ENCODE data around the gene CYSLTR1.

DNA sequence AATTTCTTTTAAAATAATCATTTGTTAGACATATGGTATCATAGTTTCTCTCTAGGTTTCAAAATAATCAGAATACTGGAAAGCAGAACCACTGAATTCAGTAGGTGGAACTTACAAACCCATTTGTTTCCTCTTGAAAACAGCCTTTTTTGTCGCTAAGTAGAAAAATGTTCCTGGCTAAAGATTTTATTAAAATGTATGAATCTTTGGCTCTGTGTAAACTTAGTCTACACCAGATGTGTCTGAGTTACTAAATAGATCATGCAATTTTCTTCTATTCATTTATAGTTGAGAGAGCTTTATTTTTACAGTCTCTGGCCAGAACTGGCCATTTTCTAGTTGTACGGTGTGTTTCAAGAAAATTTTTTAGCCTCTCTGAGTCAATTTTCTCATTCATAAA, 1.0 kb downstream of the CYSLTR1 start:
- TF ChIP-seq, protein P1, sequence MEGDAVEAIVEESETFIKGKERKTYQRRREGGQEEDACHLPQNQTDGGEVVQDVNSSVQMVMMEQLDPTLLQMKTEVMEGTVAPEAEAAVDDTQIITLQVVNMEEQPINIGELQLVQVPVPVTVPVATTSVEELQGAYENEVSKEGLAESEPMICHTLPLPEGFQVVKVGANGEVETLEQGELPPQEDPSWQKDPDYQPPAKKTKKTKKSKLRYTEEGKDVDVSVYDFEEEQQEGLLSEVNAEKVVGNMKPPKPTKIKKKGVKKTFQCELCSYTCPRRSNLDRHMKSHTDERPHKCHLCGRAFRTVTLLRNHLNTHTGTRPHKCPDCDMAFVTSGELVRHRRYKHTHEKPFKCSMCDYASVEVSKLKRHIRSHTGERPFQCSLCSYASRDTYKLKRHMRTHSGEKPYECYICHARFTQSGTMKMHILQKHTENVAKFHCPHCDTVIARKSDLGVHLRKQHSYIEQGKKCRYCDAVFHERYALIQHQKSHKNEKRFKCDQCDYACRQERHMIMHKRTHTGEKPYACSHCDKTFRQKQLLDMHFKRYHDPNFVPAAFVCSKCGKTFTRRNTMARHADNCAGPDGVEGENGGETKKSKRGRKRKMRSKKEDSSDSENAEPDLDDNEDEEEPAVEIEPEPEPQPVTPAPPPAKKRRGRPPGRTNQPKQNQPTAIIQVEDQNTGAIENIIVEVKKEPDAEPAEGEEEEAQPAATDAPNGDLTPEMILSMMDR (IDR thresholded peaks at IDR 0.05) = no peak
- no peak for TF ChIP-seq POLR2A (IDR thresholded peaks at IDR 0.05)
